ENCODE results near the gene NIM1K.
"Not testable (repeated sequence)": the region's sequence is repeated elsewhere in the genome, so short reads cannot be mapped to it uniquely, and the experiment has no call there.

The NIM1K gene

GRCh38 chr5:43183101-43183500 is 8.9 kb upstream of the NIM1K start:
- not testable (repeated sequence) for DNase-seq (ENCODE audit: low read depth in 2 of 3, low spot score in 2 of 3)

GRCh38 chr5:43190755-43191603 is 1.0 kb upstream of the NIM1K start:
- no peak for DNase-seq (ENCODE audit: low read depth in 2 of 3, low spot score in 2 of 3)

- DNase-seq (ENCODE audit: low read depth in 2 of 3, low spot score in 2 of 3): peak in 2 of 3 experiments; percentile 8
Observed at GRCh38 chr5:43192558-43193180, 644 bp downstream of the NIM1K start.

- DNase-seq (ENCODE audit: low read depth in 2 of 3, low spot score in 2 of 3): peak in 1 of 3 experiments; percentile 14
Observed at GRCh38 chr5:43193181-43193893, 1.3 kb downstream of the NIM1K start.

GRCh38 chr5:43193894-43194265 is 1.9 kb downstream of the NIM1K start:
- DNase-seq (ENCODE audit: low read depth in 2 of 3, low spot score in 2 of 3): no peak

GRCh38 chr5:43195670-43196265 is 3.7 kb downstream of the NIM1K start:
- DNase-seq (ENCODE audit: low read depth in 2 of 3, low spot score in 2 of 3): no peak

- no peak for DNase-seq (ENCODE audit: low read depth in 2 of 3, low spot score in 2 of 3)
Observed at GRCh38 chr5:43197535-43197934, 5.5 kb downstream of the NIM1K start.

- not testable (repeated sequence) for DNase-seq (ENCODE audit: low read depth in 2 of 3, low spot score in 2 of 3)
Observed at GRCh38 chr5:43201442-43201841, 9.4 kb downstream of the NIM1K start.

- DNase-seq (ENCODE audit: low read depth in 2 of 3, low spot score in 2 of 3): no peak
Observed at GRCh38 chr5:43202380-43202779, 10.4 kb downstream of the NIM1K start.

- DNase-seq (ENCODE audit: low read depth in 2 of 3, low spot score in 2 of 3): no peak
Observed at GRCh38 chr5:43203373-43203772, 11.3 kb downstream of the NIM1K start.

GRCh38 chr5:43204958-43205357 is 12.9 kb downstream of the NIM1K start:
- DNase-seq (ENCODE audit: low read depth in 2 of 3, low spot score in 2 of 3): no peak

- DNase-seq (ENCODE audit: low read depth in 2 of 3, low spot score in 2 of 3): no peak
Observed at GRCh38 chr5:43207601-43208000, 15.6 kb downstream of the NIM1K start.

- no peak for DNase-seq (ENCODE audit: low read depth in 2 of 3, low spot score in 2 of 3)
Observed at GRCh38 chr5:43208658-43209057, 16.6 kb downstream of the NIM1K start.

GRCh38 chr5:43209060-43209459 is 17.0 kb downstream of the NIM1K start:
- DNase-seq (ENCODE audit: low read depth in 2 of 3, low spot score in 2 of 3): no peak

GRCh38 chr5:43209833-43210232 is 17.8 kb downstream of the NIM1K start:
- DNase-seq (ENCODE audit: low read depth in 2 of 3, low spot score in 2 of 3): no peak

- DNase-seq (ENCODE audit: low read depth in 2 of 3, low spot score in 2 of 3): no peak
Observed at GRCh38 chr5:43210570-43210969, 18.5 kb downstream of the NIM1K start.

- DNase-seq (ENCODE audit: low read depth in 2 of 3, low spot score in 2 of 3): no peak
Observed at GRCh38 chr5:43213951-43214350, 21.9 kb downstream of the NIM1K start.

GRCh38 chr5:43215073-43215631 is 23.1 kb downstream of the NIM1K start:
- DNase-seq (ENCODE audit: low read depth in 2 of 3, low spot score in 2 of 3): no peak

GRCh38 chr5:43216941-43217340 is 24.9 kb downstream of the NIM1K start:
- DNase-seq (ENCODE audit: low read depth in 2 of 3, low spot score in 2 of 3): no peak

GRCh38 chr5:43219120-43219519 is 27.1 kb downstream of the NIM1K start:
- DNase-seq (ENCODE audit: low read depth in 2 of 3, low spot score in 2 of 3): no peak

- no peak for DNase-seq (ENCODE audit: low read depth in 2 of 3, low spot score in 2 of 3)
Observed at GRCh38 chr5:43221502-43221901, 29.5 kb downstream of the NIM1K start.
